Activated CD8-positive, alpha-beta memory T cell treated with anti-CD3 and anti-CD28 coated beads for 36 hours (primary cell): ENCODE measurements around the gene ZNF662. TPM values are rescaled to one million over a fixed set of nuclear protein-coding genes. Genes with fewer than 3 reads are reported as not detected.
"Not testable (repeated sequence)": the region's sequence is repeated elsewhere in the genome, so short reads cannot be mapped to it uniquely, and the experiment has no call there.

Experiments used
- CTCF ChIA-PET: fragments of 350-600 bp; sonication (Branson Sonifier 250); formaldehyde crosslinking; loops from one replicate; lab custom pipeline; 2021; ENCODE audit warnings: antibody characterized with exemption; lab: Charles Lee
- POLR2A ChIA-PET: fragments of 350-600 bp; sonication (Branson Sonifier 250); formaldehyde crosslinking; loops from one replicate; lab custom pipeline; 2021; ENCODE audit warnings: antibody characterized with exemption; lab: Charles Lee
- total RNA-seq, 2 experiments: library from RNA; stranded (reverse); gene quantifications; one replicate each; pipeline ENCODE4 v1.2.3, GENCODE V29; 2021

ZNF662 gene
- total RNA-seq, 2 experiments from 2014 or later = 0.86 to 0.91 TPM

- CTCF ChIA-PET = interaction anchor here (1.1 kb wide), 1 partner anchor 39 kb away, joined by 3 read pairs; no protein-coding TSS in a partner anchor
- POLR2A ChIA-PET = not testable (repeated sequence)
Observed at GRCh38 chr3:42883251-42883930, 22.6 kb upstream of the ZNF662 start.

- ChIA-PET POLR2A (no interaction called here), CTCF (no interaction called here)
Observed at GRCh38 chr3:42884324-42884723, 21.6 kb upstream of the ZNF662 start.

GRCh38 chr3:42886294-42886822 is 19.6 kb upstream of the ZNF662 start:
- CTCF ChIA-PET = no interaction called here
- POLR2A ChIA-PET = no interaction called here

DNA sequence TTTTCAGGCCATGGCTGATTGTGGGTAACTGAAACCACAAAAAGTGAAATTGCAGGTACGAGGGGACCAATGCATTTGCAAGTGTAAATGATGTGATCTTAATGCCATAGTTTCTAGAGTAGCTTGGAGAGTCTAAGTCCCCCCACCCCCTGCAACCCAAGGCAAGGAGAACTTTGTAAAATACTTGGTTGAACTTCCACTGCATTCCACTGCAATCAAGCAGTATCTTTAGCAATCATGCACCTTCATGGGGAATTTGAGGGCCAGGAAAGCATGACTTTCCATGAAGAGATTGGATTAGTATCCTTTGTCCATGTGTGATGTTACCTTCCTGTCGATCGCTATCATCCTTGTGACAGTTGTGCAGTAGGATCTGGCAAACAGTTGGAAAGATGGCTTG is 18.9 kb upstream of the ZNF662 start:
- ChIA-PET POLR2A (no interaction called here), CTCF (no interaction called here)

DNA sequence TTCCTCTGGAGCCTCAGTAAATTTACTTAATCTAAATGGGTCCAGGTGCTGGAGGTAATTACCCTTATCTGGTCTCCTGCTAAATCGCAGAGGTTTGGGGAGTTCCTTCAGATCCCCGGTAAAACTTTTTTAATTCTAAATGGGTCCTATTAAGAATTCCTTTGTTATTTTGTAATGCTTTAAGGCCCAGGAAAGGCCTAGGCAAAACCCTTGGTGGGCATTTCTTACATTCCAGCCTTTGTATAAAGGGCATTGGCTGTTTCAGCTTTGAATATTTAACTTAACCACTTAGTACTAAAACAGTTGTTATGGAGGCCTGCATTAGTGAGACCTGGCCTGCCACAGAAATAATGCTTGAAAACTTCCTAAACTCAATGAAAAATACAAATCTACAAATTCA is 14.9 kb upstream of the ZNF662 start:
- CTCF ChIA-PET = no interaction called here
- POLR2A ChIA-PET = no interaction called here

GRCh38 chr3:42892169-42892568 is 13.8 kb upstream of the ZNF662 start:
- CTCF ChIA-PET = no interaction called here
- POLR2A ChIA-PET = no interaction called here

GRCh38 chr3:42892807-42893206 is 13.1 kb upstream of the ZNF662 start:
- ChIA-PET CTCF (interaction anchor here (0.9 kb wide), 1 partner anchor 22 kb away, joined by 3 read pairs; no protein-coding TSS in a partner anchor), POLR2A (no interaction called here)

- CTCF ChIA-PET = interaction anchor here (0.6 kb wide), 1 partner anchor 37 kb away, joined by 5 read pairs; no protein-coding TSS in a partner anchor
- POLR2A ChIA-PET = no interaction called here
Observed at GRCh38 chr3:42894698-42895579, 11.0 kb upstream of the ZNF662 start.

DNA sequence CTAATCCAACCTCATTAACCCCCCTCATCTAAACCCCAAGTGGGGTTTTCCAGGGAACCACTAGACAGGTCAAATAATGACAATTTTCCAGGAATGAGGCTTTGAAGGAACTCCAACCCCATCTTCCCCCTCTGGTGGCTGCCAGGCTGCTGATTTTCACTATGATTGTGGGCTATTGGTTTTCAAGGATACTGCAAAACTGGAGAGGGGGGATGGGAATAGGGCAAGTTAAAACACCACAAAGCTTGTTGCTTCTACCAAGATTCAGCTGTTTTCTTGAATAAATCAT is 10.4 kb upstream of the ZNF662 start:
- POLR2A ChIA-PET = no interaction called here
- CTCF ChIA-PET = no interaction called here

DNA sequence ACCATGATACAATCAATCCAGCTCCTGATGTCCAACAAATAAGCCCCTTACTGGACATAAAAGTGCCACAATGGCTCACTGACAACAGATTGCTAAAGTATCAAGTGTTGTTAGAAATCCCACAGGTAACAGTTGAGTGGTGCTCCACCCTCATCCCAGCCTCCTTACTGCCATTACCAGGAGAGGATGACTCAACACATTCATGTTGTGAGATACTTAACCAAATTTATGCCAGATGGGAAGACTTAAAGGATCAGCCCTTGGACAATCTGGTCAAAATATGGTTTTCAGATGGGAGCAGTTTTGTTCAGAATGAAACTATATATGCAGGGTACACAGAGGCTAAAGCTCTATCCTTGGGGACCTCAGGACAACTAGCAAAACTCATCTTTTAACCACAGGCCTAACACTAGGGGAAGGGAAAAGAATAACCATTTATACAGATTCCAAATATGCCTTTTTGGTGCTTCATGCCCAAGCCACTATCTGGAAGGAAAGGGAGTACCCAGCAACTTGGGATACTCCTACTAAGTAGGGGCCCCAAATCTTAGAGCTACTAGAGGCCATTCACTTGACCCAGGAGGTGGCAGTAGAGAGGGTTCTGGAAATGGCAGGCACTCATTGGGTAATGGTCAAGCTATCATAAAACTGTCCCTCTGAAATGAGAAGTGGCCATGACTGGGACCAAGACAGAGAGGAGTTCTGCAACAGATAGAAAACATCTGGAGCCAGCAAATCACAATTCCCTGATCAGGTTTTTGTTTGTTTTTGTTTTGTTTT is 6.9 kb upstream of the ZNF662 start:
- POLR2A ChIA-PET = no interaction called here
- CTCF ChIA-PET = no interaction called here

DNA sequence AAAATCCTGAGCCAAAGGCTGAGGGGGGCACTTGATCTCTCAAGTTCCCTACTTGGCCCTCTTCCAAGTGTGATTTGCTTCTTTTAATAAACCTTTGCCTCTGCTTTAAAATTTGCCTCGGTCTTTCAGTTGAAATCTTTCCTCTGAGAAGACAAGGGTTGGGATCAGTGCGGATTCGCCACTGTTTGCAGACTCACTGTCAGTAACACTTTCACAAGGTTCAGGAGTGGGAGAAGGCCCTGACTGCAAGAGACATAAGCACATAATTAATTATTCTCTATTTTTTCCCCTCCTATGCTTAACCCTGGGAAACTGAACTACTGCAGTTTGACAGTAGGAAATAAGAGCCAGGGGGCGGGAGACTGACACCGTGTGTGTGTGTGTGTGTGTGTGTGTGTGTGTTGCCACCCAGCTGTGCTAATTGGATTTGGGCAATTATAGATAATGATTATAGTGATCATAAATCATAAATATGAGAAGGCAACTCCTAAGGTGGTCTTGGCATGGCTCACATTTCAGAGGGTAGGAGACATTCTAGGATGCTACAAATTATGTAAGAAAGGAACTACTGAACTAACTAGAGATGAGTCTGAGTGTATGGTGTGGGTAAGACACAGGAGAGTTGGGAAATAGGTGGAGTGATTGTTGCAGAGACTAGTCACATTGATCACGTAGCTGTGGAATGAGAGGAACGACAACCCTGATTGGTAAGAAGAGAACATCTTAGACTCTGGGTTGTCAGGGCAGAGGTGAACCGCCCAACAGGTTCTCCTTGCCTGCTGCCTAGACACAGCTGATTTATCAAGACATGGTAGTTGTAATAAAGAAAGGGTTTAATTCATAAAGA is 5.5 kb upstream of the ZNF662 start:
- ChIA-PET POLR2A (no interaction called here), CTCF (no interaction called here)

DNA sequence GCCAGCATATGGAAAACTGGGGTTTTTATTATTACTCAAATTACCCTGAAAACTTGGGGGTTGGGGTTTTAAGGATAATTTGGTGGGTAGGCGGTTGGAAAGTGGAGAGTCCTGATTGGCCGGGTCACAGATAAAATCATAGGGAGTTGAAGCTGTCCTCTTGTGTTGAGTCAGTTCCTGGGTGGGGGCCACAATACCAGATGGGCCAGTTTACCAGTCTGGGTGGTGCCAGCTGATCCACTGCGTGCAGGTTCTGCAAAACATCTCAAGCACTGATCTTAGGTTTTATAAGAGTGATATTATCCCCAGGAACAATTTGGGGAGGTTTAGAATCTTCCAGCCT is 4.9 kb upstream of the ZNF662 start:
- CTCF ChIA-PET = no interaction called here
- POLR2A ChIA-PET = no interaction called here

- CTCF ChIA-PET = interaction anchor here (0.7 kb wide), 1 partner anchor 1500 kb away, joined by 4 read pairs; no protein-coding TSS in a partner anchor
- POLR2A ChIA-PET = no interaction called here
Observed at GRCh38 chr3:42902257-42902656, 3.7 kb upstream of the ZNF662 start.

GRCh38 chr3:42904076-42904475 is 1.9 kb upstream of the ZNF662 start:
- POLR2A ChIA-PET = no interaction called here
- CTCF ChIA-PET = no interaction called here

DNA sequence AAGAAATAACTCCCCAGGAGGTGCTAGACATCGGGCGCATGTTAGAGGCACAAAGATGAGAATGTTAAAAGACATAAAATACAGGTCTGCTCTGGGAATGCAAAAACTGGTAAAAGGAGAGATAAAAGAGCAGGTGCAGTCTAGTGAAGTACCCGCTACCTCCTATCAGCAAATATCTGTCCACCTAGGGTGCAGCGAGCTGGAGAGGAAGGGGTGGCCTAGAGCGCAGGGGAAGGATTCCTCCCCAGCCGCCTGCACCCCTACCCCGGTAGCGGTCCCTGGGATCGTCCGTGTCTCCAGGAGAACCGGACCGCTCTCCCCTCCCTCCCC is 237 bp upstream of the ZNF662 start:
- ChIA-PET POLR2A (no interaction called here), CTCF (no interaction called here)

- ChIA-PET POLR2A (no interaction called here), CTCF (no interaction called here)
Observed at GRCh38 chr3:42906848-42907183, 874 bp downstream of the ZNF662 start.

DNA sequence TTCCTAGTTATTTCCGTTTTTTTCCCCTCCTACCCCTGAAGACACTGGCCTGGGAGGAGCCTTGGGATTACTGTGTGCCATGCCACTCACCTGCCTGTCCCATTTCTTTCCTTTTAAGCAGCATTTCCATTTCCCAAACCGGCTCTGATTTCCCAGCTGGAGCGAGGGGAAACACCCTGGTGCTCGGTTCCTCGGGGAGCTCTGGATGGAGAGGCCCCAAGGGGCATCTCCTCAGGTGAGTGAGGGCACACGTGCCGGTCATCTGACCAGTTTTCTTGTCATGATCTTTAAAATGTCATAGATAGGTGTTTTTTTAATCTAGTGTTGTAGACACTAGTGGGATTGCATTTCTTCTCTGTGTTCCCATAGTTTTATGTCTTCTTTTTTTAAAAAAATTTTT is 2.7 kb downstream of the ZNF662 start:
- ChIA-PET CTCF (no interaction called here), POLR2A (no interaction called here)

- CTCF ChIA-PET = no interaction called here
- POLR2A ChIA-PET = no interaction called here
Observed at GRCh38 chr3:42911551-42911950, 5.6 kb downstream of the ZNF662 start.

GRCh38 chr3:42914771-42915515 is 9.0 kb downstream of the ZNF662 start:
- POLR2A ChIA-PET = no interaction called here
- CTCF ChIA-PET = interaction anchor here (1.2 kb wide), 1 partner anchor 22 kb away, joined by 3 read pairs; no protein-coding TSS in a partner anchor
